Upper lobe of left lung (tissue), 4 donors: ENCODE measurements around the gene CEP152.

ENCODE experiments used
- POLR2A ChIP-seq, 4 donors: fragments of 450-650 bp; IDR thresholded peaks; one replicate each; pipeline ENCODE4 v1.5.1; 2016 to 2017; ENCODE audit warnings: antibody characterized with exemption in 4 of 4, mild to moderate bottlenecking in 2 of 4
- TF ChIP-seq, protein P1 (sequence below), 6 experiments: fragments of 450-650 bp in 4 of 6; fragments of 200-600 bp in 2 of 6; sonication (generic) in 2 of 6; IDR thresholded peaks; one replicate each; pipeline ENCODE4 v1.5.1; 2016 to 2019; ENCODE audit warnings: antibody characterized with exemption in 6 of 6

DNA sequence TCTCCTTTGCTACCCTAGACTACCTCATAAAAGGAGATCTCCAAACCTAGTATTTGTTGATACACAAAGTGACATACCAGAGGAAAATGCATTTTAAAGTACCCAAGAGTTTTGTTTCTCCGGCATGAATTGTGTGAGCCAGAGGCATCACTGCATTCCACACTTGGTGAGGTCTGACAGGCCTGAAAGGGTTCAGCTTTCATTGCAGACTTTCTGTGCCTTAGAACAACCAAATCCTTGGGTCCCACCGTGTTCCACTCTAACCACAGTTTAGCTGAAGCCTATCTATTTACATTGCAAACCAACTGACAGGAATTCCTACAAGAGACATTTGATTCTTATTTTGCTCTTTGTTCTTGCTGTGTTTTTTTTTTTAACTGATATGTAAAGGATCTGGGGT is 46.1 kb upstream of the CEP152 start:
- no peak for TF ChIP-seq POLR2A (IDR thresholded peaks at IDR 0.05)
- TF ChIP-seq, protein P1, sequence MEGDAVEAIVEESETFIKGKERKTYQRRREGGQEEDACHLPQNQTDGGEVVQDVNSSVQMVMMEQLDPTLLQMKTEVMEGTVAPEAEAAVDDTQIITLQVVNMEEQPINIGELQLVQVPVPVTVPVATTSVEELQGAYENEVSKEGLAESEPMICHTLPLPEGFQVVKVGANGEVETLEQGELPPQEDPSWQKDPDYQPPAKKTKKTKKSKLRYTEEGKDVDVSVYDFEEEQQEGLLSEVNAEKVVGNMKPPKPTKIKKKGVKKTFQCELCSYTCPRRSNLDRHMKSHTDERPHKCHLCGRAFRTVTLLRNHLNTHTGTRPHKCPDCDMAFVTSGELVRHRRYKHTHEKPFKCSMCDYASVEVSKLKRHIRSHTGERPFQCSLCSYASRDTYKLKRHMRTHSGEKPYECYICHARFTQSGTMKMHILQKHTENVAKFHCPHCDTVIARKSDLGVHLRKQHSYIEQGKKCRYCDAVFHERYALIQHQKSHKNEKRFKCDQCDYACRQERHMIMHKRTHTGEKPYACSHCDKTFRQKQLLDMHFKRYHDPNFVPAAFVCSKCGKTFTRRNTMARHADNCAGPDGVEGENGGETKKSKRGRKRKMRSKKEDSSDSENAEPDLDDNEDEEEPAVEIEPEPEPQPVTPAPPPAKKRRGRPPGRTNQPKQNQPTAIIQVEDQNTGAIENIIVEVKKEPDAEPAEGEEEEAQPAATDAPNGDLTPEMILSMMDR (IDR thresholded peaks at IDR 0.05), result no peak
